K562 (cell line): ENCODE results near the gene ARHGAP24. TPM values are rescaled to one million over a fixed set of nuclear protein-coding genes. Genes with fewer than 3 reads are reported as not detected.
A peak's percentile ranks its signal among the peaks of the same experiment; 100 is the strongest.

Experiments
- ATAC-seq: fragments of 200-7000 bp; cut with Tn5 transposase; 3 replicates; pipeline ENCODE4 v1.9.1; 2020; ENCODE audit warnings: moderate library complexity
- BruUV-seq: library from RNA; stranded (reverse); fragments of 400-500 nt; replicated peaks from 2 replicates; lab custom pipeline; 2021; lab: Mats Ljungman, UMichigan
- CTCF ChIA-PET: fragments of 300-600 bp; formaldehyde crosslinking; extraction: SDS; loops from one replicate; lab custom pipeline; 2021; ENCODE audit warnings: low intra/inter-chr PET ratio; lab: Yijun Ruan, JAX
- POLR2A ChIA-PET: fragments of 300-600, 350-650 bp; sonication (Branson Sonifier 250); formaldehyde crosslinking; extraction: SDS; loops from one replicate; lab custom pipeline; 2021; ENCODE audit warnings: antibody characterized with exemption, inconsistent platforms; lab: Yijun Ruan, JAX
- DNase-seq, 4 experiments: peaks; one replicate each; pipeline versions ENCODE4 v3.0.0 to v3.0.0-alpha.2; 2011 to 2018; ENCODE audit warnings: low spot score in 3 of 4, mixed read lengths in 3 of 4; ENCODE audit errors: extremely low read depth in 1 of 4
- FAIRE-seq: peaks from 2 replicates; lab custom pipeline; 2011; peaks lifted over from hg19 to GRCh38; lab: Jason Lieb, UNC
- H2AFZ ChIP-seq: 2 replicates; pipeline ENCODE4 v1.6.0; 2011; ENCODE audit warnings: low read depth, low read length, control low read depth, inconsistent platforms
- H3K27ac ChIP-seq: fragments of 200-600 bp; 3 replicates; pipeline ENCODE4 v1.8.0; 2011; ENCODE audit warnings: low read depth, mild to moderate bottlenecking, control low read depth, inconsistent platforms, low read length, moderate library complexity, mixed read lengths; ENCODE audit errors: extremely low read depth
- H3K27me3 ChIP-seq, 2 experiments: fragments of 300-600 bp in 1 of 2; 2 replicates in 1 of 2; 3 replicates in 1 of 2; pipeline versions ENCODE4 v1.6.0 to v1.8.0; 2011; ENCODE audit warnings: inconsistent platforms in 2 of 2, low read length in 2 of 2, mild to moderate bottlenecking in 1 of 2, mixed read lengths in 1 of 2, moderate library complexity in 1 of 2; ENCODE audit not compliant: control insufficient read depth in 2 of 2, insufficient read depth in 2 of 2
- H3K36me3 ChIP-seq: fragments of 300-600 bp; 3 replicates; pipeline ENCODE4 v1.8.0; 2011; ENCODE audit warnings: mild to moderate bottlenecking, low read length, inconsistent platforms; ENCODE audit not compliant: control insufficient read depth, insufficient read depth
- H3K4me1 ChIP-seq, 2 experiments: fragments of 200-600 bp in 1 of 2; replicated peaks in 1 of 2; 2 replicates in 1 of 2; 3 replicates in 1 of 2; pipeline versions ENCODE4 v1.5.1 to v1.8.0; 2011; ENCODE audit warnings: inconsistent platforms in 2 of 2, low read length in 2 of 2, mild to moderate bottlenecking in 1 of 2, mixed read lengths in 1 of 2, moderate library complexity in 1 of 2; ENCODE audit not compliant: control insufficient read depth in 2 of 2, insufficient read depth in 2 of 2
- H3K4me2 ChIP-seq: 2 replicates; pipeline ENCODE4 v1.6.1; 2011; ENCODE audit warnings: low read length, control low read depth, inconsistent platforms, mixed read lengths; ENCODE audit not compliant: insufficient read depth
- H3K4me3 ChIP-seq: fragments of 200-600 bp; sonication (generic), shearing (Covaris generic); 2 replicates; pipeline ENCODE4 v1.5.1; 2016; ENCODE audit warnings: control low read depth, inconsistent platforms
- H3K79me2 ChIP-seq: fragments of 200-600 bp; 3 replicates; pipeline ENCODE4 v1.8.0; 2011; ENCODE audit warnings: low read length, inconsistent platforms; ENCODE audit not compliant: control insufficient read depth, insufficient read depth
- H3K9ac ChIP-seq, 2 experiments: 2 replicates each; pipeline versions ENCODE4 v1.6.0 to v1.6.1; 2011; ENCODE audit warnings: low read depth in 2 of 2, low read length in 2 of 2, control low read depth in 1 of 2, inconsistent platforms in 1 of 2, mild to moderate bottlenecking in 1 of 2, mixed read lengths in 1 of 2; ENCODE audit not compliant: insufficient read depth in 1 of 2
- H3K9me1 ChIP-seq: one replicate; pipeline ENCODE4 v1.6.0; 2011; ENCODE audit warnings: inconsistent platforms, mild to moderate bottlenecking, low read length, moderate library complexity; ENCODE audit not compliant: control insufficient read depth, insufficient read depth
- H3K9me3 ChIP-seq: replicated peaks from 2 replicates; pipeline ENCODE4 v1.5.1; 2011; ENCODE audit warnings: low read depth, low read length, inconsistent platforms; ENCODE audit not compliant: control insufficient read depth, insufficient read depth
- H4K20me1 ChIP-seq: replicated peaks from 2 replicates; pipeline ENCODE4 v1.6.1; 2011; ENCODE audit warnings: low read length, inconsistent platforms, mixed read lengths; ENCODE audit not compliant: control insufficient read depth, insufficient read depth
- ATF3 ChIP-seq, 2 experiments: fragments of 450-650 bp in 1 of 2; sonication (generic) in 1 of 2; formaldehyde crosslinking in 1 of 2; IDR thresholded peaks in 1 of 2; conservative IDR thresholded peaks in 1 of 2; 2 replicates each; pipeline versions ENCODE4 v1.6.1 to v1.8.1; 2016 to 2023; ENCODE audit warnings: mild to moderate bottlenecking in 2 of 2, moderate library complexity in 2 of 2, inconsistent platforms in 1 of 2, missing genetic modification reagents in 1 of 2
- CCNT2 ChIP-seq: IDR thresholded peaks from 2 replicates; pipeline ENCODE4 v1.6.1; 2011; ENCODE audit warnings: borderline replicate concordance, low read depth, mild to moderate bottlenecking, moderate library complexity, mixed read lengths, low read length; ENCODE audit not compliant: insufficient read length; ENCODE audit errors: extremely low read depth
- DPF2 ChIP-seq: fragments of 450-650 bp; IDR thresholded peaks from 2 replicates; pipeline ENCODE4 v1.6.1; 2016
- GTF3C2 ChIP-seq: IDR thresholded peaks from 3 replicates; pipeline ENCODE4 v1.6.1; 2011; ENCODE audit warnings: borderline replicate concordance, mild to moderate bottlenecking, moderate library complexity; ENCODE audit not compliant: insufficient read length; ENCODE audit errors: extremely low read depth
- HDAC2 ChIP-seq: fragments of 450-650 bp; IDR thresholded peaks from 2 replicates; pipeline ENCODE4 v1.6.1; 2016; ENCODE audit warnings: mild to moderate bottlenecking
- MTA3 ChIP-seq: fragments of 450-650 bp; formaldehyde crosslinking; IDR thresholded peaks from 2 replicates; pipeline ENCODE4 v1.6.1; 2017; ENCODE audit warnings: mild to moderate bottlenecking, borderline replicate concordance
- NFE2 ChIP-seq: IDR thresholded peaks from 2 replicates; pipeline ENCODE4 v1.6.1; 2014; ENCODE audit warnings: antibody characterized with exemption, low read depth
- PYGO2 ChIP-seq: fragments of 450-650 bp; IDR thresholded peaks from 2 replicates; pipeline ENCODE4 v1.6.1; 2016; ENCODE audit warnings: mild to moderate bottlenecking, missing genetic modification characterization, moderate library complexity, missing compliant biosample characterization
- SMARCE1 ChIP-seq: fragments of 450-650 bp; IDR thresholded peaks from 2 replicates; pipeline ENCODE4 v1.7.1; 2016; ENCODE audit warnings: mild to moderate bottlenecking
- TEAD1 ChIP-seq, 2 experiments: fragments of 450-650 bp in 1 of 2; sonication (generic) in 1 of 2; formaldehyde crosslinking; IDR thresholded peaks; 2 replicates each; pipeline versions ENCODE4 v1.4.0 to v1.8.0; 2020 to 2022; ENCODE audit warnings: mild to moderate bottlenecking in 2 of 2, missing genetic modification reagents in 1 of 2
- XRCC3 ChIP-seq: fragments of 450-650 bp; IDR thresholded peaks from 2 replicates; pipeline ENCODE4 v1.6.1; 2017; ENCODE audit warnings: mild to moderate bottlenecking, moderate library complexity
- ZBTB17 ChIP-seq: fragments of 450-650 bp; formaldehyde crosslinking; IDR thresholded peaks from 2 replicates; pipeline ENCODE4 v1.4.0; 2020; ENCODE audit warnings: mild to moderate bottlenecking
- ZNF3 ChIP-seq: fragments of 250-450 bp; sonication (Bioruptor Pico); IDR thresholded peaks from 2 replicates; pipeline ENCODE4 v1.5.0; 2021; ENCODE audit warnings: mild to moderate bottlenecking, moderate library complexity
- ZNF384 ChIP-seq: IDR thresholded peaks from 2 replicates; pipeline ENCODE4 v1.6.1; 2012; ENCODE audit warnings: low read depth, low read length, improper control_type of control experiment
- ZNF740 ChIP-seq, 3 experiments: fragments of 200-800 bp in 1 of 3; sonication (Bioruptor generic) in 1 of 3; sonication (generic) in 1 of 3; formaldehyde crosslinking in 1 of 3; IDR thresholded peaks; 2 replicates each; pipeline versions ENCODE4 v1.6.1 to v1.8.0; 2016 to 2022; ENCODE audit warnings: mild to moderate bottlenecking in 2 of 3, missing compliant biosample characterization in 2 of 3, missing genetic modification characterization in 2 of 3, missing genetic modification reagents in 1 of 3
- WGBS: fragments of 100-300 bp; shearing (Covaris generic); methylation state at CpG from one replicate; pipeline ENCODE4 v1.1.6; 2016; ENCODE audit warnings: low coverage, mixed read lengths; ENCODE audit not compliant: insufficient coverage; ENCODE audit errors: missing lambda C conversion rate; 5-methylcytosine and 5-hydroxymethylcytosine counted together
- in situ Hi-C: fragments of 300-500 bp; cut with MboI; formaldehyde crosslinking; loops from 4 replicates; pipeline ENCODE4 v1.15.0; 2018; ENCODE audit warnings: inconsistent platforms, mixed read lengths
- intact Hi-C: fragments of 100-400 bp; cut with micrococcal nuclease; formaldehyde crosslinking; loops from 2 replicates; pipeline ENCODE4 v1.14.2; 2022
- polyA plus RNA-seq, 8 experiments: library from polyadenylated mRNA; depleted of rRNA in 4 of 8; stranded (reverse) in 5 of 8; unstranded in 3 of 8; fragments of >200 nt; fragmentation: Nextera tagmentation in 2 of 8; fragmentation: Illumina TruSeq in 1 of 8; extraction: Ambion mirVana in 2 of 8; extraction: Trizol in 1 of 8; gene quantifications; 2 replicates each; pipeline versions ENCODE4 v1.2.1 to v1.2.3, GENCODE V29; 2011 to 2014; ENCODE audit warnings: inconsistent platforms in 1 of 8, missing spikeins in 1 of 8
- total RNA-seq, 7 experiments: library from RNA; depleted of rRNA in 6 of 7; stranded (reverse); fragments of >200 nt in 6 of 7; fragmentation: Illumina TruSeq in 2 of 7; extraction: Trizol in 2 of 7; gene quantifications; 2 replicates each; pipeline versions ENCODE4 v1.2.1 to v1.2.3, GENCODE V29; 2011 to 2021; ENCODE audit warnings: low replicate concordance in 1 of 7

Gene ARHGAP24
- total and polyA plus RNA-seq, 9 of the 15 experiments (the other 6 are each of a cell fraction or from before 2014, with no cell fraction given) = 8.0 to 22.6 (median 14.0) TPM

GRCh38 chr4:85733798-85734197 is 258.8 kb downstream of the ARHGAP24 start (continued):
- TF ChIP-seq GTF3C2 (no peak), TEAD1 (CRISPR knock-in tag; IDR thresholded peaks at IDR 0.05) (no peak)

GRCh38 chr4:85734424-85734831 is 259.5 kb downstream of the ARHGAP24 start:
- H3K36me3 ChIP-seq = no peaks in the 10 kb centered on the region
- H3K27me3 ChIP-seq = no peaks in the 10 kb centered on the region
- no peaks in the 10 kb centered on the region for H3K9me3 ChIP-seq
- WGBS = 29% methylated on average over 1 of the region's 1 CpG
- H3K4me2 ChIP-seq = no peak overlapping the region
- no peak overlapping the region for H3K4me3 ChIP-seq
- no peak overlapping the region for H3K27ac ChIP-seq
- no peaks in the 10 kb centered on the region for H3K79me2 ChIP-seq
- ATAC-seq (no peak), FAIRE-seq (no peak), DNase-seq (no peak)
- ChIA-PET POLR2A (interaction anchor here (1.1 kb wide), 1 partner anchor 18 kb away, joined by 3 read pairs; no protein-coding TSS in a partner anchor), CTCF (no interaction called here)
- H3K4me1 ChIP-seq = no peaks in the 10 kb centered on the region
- in situ Hi-C loops = no loop called here
- no TSS peak for BruUV-seq
- no peaks in the 10 kb centered on the region for H4K20me1 ChIP-seq
- H3K9ac ChIP-seq = no peak overlapping the region
- no peaks in the 10 kb centered on the region for H3K9me1 ChIP-seq
- intact Hi-C loops = no loop called here
- H2AFZ ChIP-seq = no peak overlapping the region
- TF ChIP-seq CCNT2 = peak; percentile 45
- peak; percentile 28; the same call in 1 of the 2 replicates for TF ChIP-seq DPF2
- peak; percentile 71 for TF ChIP-seq ATF3 (IDR thresholded peaks at IDR 0.05)
- no peak for TF ChIP-seq ATF3 (CRISPR knock-in tag; conservative IDR thresholded peaks at IDR 0.05)
- no peak for TF ChIP-seq MTA3
- TF ChIP-seq ZNF3 (CRISPR knock-in tag) = no peak
- TF ChIP-seq ZNF384 = peak; percentile 85
- TF ChIP-seq HDAC2 = peak; percentile 94
- no peak for TF ChIP-seq XRCC3
- TF ChIP-seq PYGO2 = 0 out of 2 replicates have a peak, but pooled peaks have one; percentile 51
- no peak for TF ChIP-seq ZBTB17 (CRISPR knock-in tag)
- TF ChIP-seq SMARCE1 = peak; percentile 30; the same call in 1 of the 2 replicates
- peak; percentile 23; the same call in 1 of the 2 replicates for TF ChIP-seq NFE2
- no peak for TF ChIP-seq ZNF740 (CRISPR knock-in tag; IDR thresholded peaks at IDR 0.05)
- TF ChIP-seq ZNF740 (tag; IDR thresholded peaks at IDR 0.05) = no peak
